Activated CD8-positive, alpha-beta memory T cell treated with anti-CD3 and anti-CD28 coated beads, Interleukin-2, amount 50 U/mL, for 4 hours (primary cell): Measurements from ENCODE around the gene OR2A2.

Experiments
- DNase-seq: peaks from one replicate; pipeline ENCODE4 v3.0.0-alpha.2; 2020

The OR2A2 gene

GRCh38 chr7:144144426-144144825 is 35.0 kb downstream of the OR2A2 start:
- DNase-seq = no peak

DNA sequence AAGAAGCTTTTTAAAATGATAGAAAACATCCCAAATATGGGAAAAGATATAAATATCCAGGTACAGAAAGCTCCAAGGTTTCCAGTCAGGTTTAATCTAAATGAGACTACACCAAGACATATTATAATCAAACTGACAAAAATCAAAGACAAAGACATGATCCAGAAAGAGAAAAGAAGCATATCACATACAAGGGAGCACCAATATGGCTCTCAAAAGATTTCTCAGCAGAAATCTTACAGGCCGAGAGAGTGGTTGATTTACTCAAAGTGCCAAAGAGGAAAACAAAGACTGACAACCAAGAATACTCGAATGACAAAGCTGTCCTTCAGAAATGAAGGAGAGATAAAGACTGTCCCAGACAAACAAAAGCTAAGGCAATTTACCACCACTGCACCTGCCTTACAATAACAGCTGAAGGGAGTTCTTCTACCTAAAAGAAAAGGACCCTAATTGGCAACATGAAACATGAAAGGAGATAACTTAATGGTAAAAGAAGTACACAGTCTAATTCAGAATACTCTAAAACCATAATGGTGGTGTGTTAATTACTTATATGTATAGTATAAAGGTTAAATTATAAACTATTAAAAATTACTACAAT is 38.9 kb downstream of the OR2A2 start:
- DNase-seq = no peak

DNA sequence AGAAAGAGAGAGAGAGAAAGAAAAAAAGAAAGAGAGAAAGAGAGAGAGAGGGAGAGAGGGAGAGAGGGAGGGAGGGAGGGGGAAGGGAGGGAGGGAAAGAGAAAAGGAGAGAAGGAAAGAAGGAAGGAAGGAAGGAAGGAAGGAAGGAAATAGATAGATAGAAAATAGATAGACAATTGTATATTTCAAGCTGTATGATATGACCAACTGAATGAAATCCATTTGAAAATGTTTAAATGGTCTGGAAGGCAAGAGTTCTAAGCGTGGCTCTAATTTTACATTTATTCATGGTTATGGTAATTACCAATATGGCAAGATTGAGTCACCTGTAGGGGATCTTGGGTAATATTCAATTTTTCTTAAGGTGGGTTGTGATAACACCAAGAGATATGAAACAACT is 49.5 kb downstream of the OR2A2 start:
- no peak for DNase-seq
